Stimulated activated CD8-positive, alpha-beta memory T cell treated with anti-CD3 and anti-CD28 coated beads, Interleukin-2, amount 100 ng/mL, for 48 hours (primary cell): ENCODE data around the gene GCLM.
A peak's percentile ranks its signal among the peaks of the same experiment; 100 is the strongest.
"Not testable (repeated sequence)": the region's sequence is repeated elsewhere in the genome, so short reads cannot be mapped to it uniquely, and the experiment has no call there.

ENCODE experiments used
- DNase-seq, 2 donors: peaks; one replicate each; pipeline ENCODE4 v3.0.0-alpha.2; 2020; ENCODE audit warnings: low read depth in 2 of 2

The GCLM gene

GRCh38 chr1:93909146-93910050, at the start of gene GCLM:
GCLM (minus strand) TSS chr1:93909430; CDS start chr1:93909163, 267 bp downstream.
- DNase-seq: peak; percentile 83 to 86

GRCh38 chr1:93958726-93959100, 49.5 kb upstream of the GCLM start:
- no peak for DNase-seq

- DNase-seq: no peak
Measured at GRCh38 chr1:93958032-93958725, 48.9 kb upstream of the GCLM start.

- DNase-seq: no peak
Measured at GRCh38 chr1:93955765-93956164, 46.5 kb upstream of the GCLM start.

- not testable (repeated sequence) for DNase-seq
Measured at GRCh38 chr1:93947002-93947686, 37.9 kb upstream of the GCLM start.

- no peak for DNase-seq
Measured at GRCh38 chr1:93938461-93939145, 29.4 kb upstream of the GCLM start.

GRCh38 chr1:93937997-93938396, 28.8 kb upstream of the GCLM start:
- no peak for DNase-seq

- no peak for DNase-seq
Measured at GRCh38 chr1:93925206-93925605, 16.0 kb upstream of the GCLM start.

- no peak for DNase-seq
Measured at GRCh38 chr1:93919780-93920179, 10.6 kb upstream of the GCLM start.

- DNase-seq: no peak
Measured at GRCh38 chr1:93917302-93917701, 8.1 kb upstream of the GCLM start.

GRCh38 chr1:93910880-93911279, 1.6 kb upstream of the GCLM start:
- not testable (repeated sequence) for DNase-seq

GRCh38 chr1:93910305-93910704, 1.1 kb upstream of the GCLM start:
- DNase-seq: no peak

- DNase-seq: peak; percentile 17 to 33
Measured at GRCh38 chr1:93908394-93909145, 660 bp downstream of the GCLM start.

GRCh38 chr1:93907718-93908117, 1.5 kb downstream of the GCLM start:
- DNase-seq: no peak

- DNase-seq: no peak
Measured at GRCh38 chr1:93906480-93906879, 2.8 kb downstream of the GCLM start.

GRCh38 chr1:93905734-93906133, 3.5 kb downstream of the GCLM start:
- DNase-seq: no peak

- no peak for DNase-seq
Measured at GRCh38 chr1:93905051-93905450, 4.2 kb downstream of the GCLM start.

GRCh38 chr1:93904228-93904627, 5.0 kb downstream of the GCLM start:
- DNase-seq: no peak

- DNase-seq: no peak
Measured at GRCh38 chr1:93900723-93901504, 8.3 kb downstream of the GCLM start.

- DNase-seq: no peak
Measured at GRCh38 chr1:93899543-93900207, 9.6 kb downstream of the GCLM start.
